Lower leg skin (tissue), 3 donors: ENCODE results near the gene TMEM44.

ENCODE experiments used
- CTCF ChIP-seq, 3 donors: fragments of 450-650 bp; IDR thresholded peaks; one replicate each; pipeline ENCODE4 v1.5.1; 2016; ENCODE audit warnings: antibody characterized with exemption in 3 of 3, mild to moderate bottlenecking in 3 of 3, moderate library complexity in 2 of 3
- POLR2A ChIP-seq, 2 donors: fragments of 450-650 bp; IDR thresholded peaks; one replicate each; pipeline ENCODE4 v1.6.1; 2016 to 2017; ENCODE audit warnings: antibody characterized with exemption in 2 of 2, mild to moderate bottlenecking in 1 of 2, moderate library complexity in 1 of 2

- no peak for TF ChIP-seq CTCF (IDR thresholded peaks at IDR 0.05)
- TF ChIP-seq POLR2A (IDR thresholded peaks at IDR 0.05) = no peak
These were observed 34.3 kb downstream of the TMEM44 start for GRCh38 chr3:194598771-194599557.
